Thymus (tissue), 11 donors: Measurements from ENCODE around the gene MRPL23. TPM values are rescaled to one million over a fixed set of nuclear protein-coding genes. Genes with fewer than 3 reads are reported as not detected.

Experiments used
- DNase-seq, 9 donors: peaks; one replicate each; pipeline ENCODE4 v3.0.0-alpha.2; 2013; ENCODE audit warnings: low spot score in 9 of 9, low read depth in 6 of 9, missing footprints in 1 of 9
- H3K27ac ChIP-seq, 2 donors: one replicate each; pipeline ENCODE4 v1.5.1; 2013; ENCODE audit warnings: control low read depth in 1 of 2, low read depth in 1 of 2, low read length in 1 of 2, mild to moderate bottlenecking in 1 of 2, moderate library complexity in 1 of 2
- H3K27me3 ChIP-seq, 2 donors: one replicate each; pipeline ENCODE4 v1.5.1; 2013; ENCODE audit warnings: low read length in 1 of 2; ENCODE audit not compliant: control insufficient read depth in 2 of 2, insufficient read depth in 1 of 2
- H3K36me3 ChIP-seq, 2 donors: one replicate each; pipeline ENCODE4 v1.5.1; 2013; ENCODE audit warnings: low read length in 1 of 2, mild to moderate bottlenecking in 1 of 2, moderate library complexity in 1 of 2; ENCODE audit not compliant: control insufficient read depth in 2 of 2, insufficient read depth in 2 of 2
- H3K4me1 ChIP-seq, 2 donors: one replicate each; pipeline ENCODE4 v1.5.1; 2013; ENCODE audit warnings: low read length in 2 of 2; ENCODE audit not compliant: control insufficient read depth in 2 of 2, insufficient read depth in 2 of 2
- H3K4me3 ChIP-seq, 2 donors: one replicate each; pipeline ENCODE4 v1.5.1; 2013; ENCODE audit warnings: low read length in 2 of 2, control low read depth in 1 of 2, mild to moderate bottlenecking in 1 of 2
- H3K9me3 ChIP-seq, 2 donors: one replicate each; pipeline ENCODE4 v1.5.1; 2013; ENCODE audit warnings: low read length in 1 of 2, mild to moderate bottlenecking in 1 of 2; ENCODE audit not compliant: control insufficient read depth in 2 of 2, insufficient read depth in 1 of 2
- WGBS: extraction: QIAGEN DNeasy Blood & Tissue Kit; methylation state at CpG from one replicate; pipeline ENCODE4 v1.1.7; 2013; 5-methylcytosine and 5-hydroxymethylcytosine counted together
- polyA plus RNA-seq: library from polyadenylated mRNA; stranded (reverse); fragments of 200-250 nt; gene quantifications from one replicate; pipeline ENCODE4 v1.2.3, GENCODE V29; 2013
- total RNA-seq: library from RNA; stranded (reverse); fragments of 120-200 nt; gene quantifications from one replicate; pipeline ENCODE4 v1.2.4, GENCODE V29; 2013
- donor health status: healthy.

MRPL23 gene
- total and polyA plus RNA-seq, 2 donors, result 62.8 to 75.9 TPM

- H3K36me3 ChIP-seq, result no peaks in the 10 kb centered on the region
- H3K9me3 ChIP-seq, result no peaks in the 10 kb centered on the region
- H3K27ac ChIP-seq, result peak overlapping the region in 1 of 2 donors; percentile 17
- DNase-seq, result no peak
- H3K4me1 ChIP-seq, result peaks cover 4 to 59% of the 10 kb centered on the region in 2 donors
- H3K27me3 ChIP-seq, result no peaks in the 10 kb centered on the region
- 92% methylated on average over 21 of the region's 21 CpGs for WGBS
- no peak overlapping the region for H3K4me3 ChIP-seq
Measured at GRCh38 chr11:1924646-1925372, 22.3 kb upstream of the MRPL23 start.

GRCh38 chr11:1925373-1926155 lies 21.6 kb upstream of the MRPL23 start:
- peaks cover 7 to 66% of the 10 kb centered on the region in 2 donors for H3K4me1 ChIP-seq
- WGBS, result 97% methylated on average over 23 of the region's 23 CpGs
- no peak for DNase-seq

GRCh38 chr11:1926156-1927025 lies 20.7 kb upstream of the MRPL23 start:
- Histone ChIP-seq H3K4me3 (no peak overlapping the region), H3K9me3 (no peaks in the 10 kb centered on the region), H3K4me1 (peaks cover 7 to 72% of the 10 kb centered on the region in 2 donors), H3K27ac (no peak overlapping the region), H3K36me3 (no peaks in the 10 kb centered on the region), H3K27me3 (no peaks in the 10 kb centered on the region)
- 93% methylated on average over 41 of the region's 41 CpGs for WGBS
- DNase-seq, result no peak

More at GRCh38 chr11:1925373-1926155, 21.6 kb upstream of the MRPL23 start:
- Histone ChIP-seq H3K27ac (no peak overlapping the region), H3K9me3 (no peaks in the 10 kb centered on the region), H3K27me3 (no peaks in the 10 kb centered on the region), H3K4me3 (no peak overlapping the region), H3K36me3 (no peaks in the 10 kb centered on the region)

- Histone ChIP-seq H3K4me1 (peaks cover 7 to 78% of the 10 kb centered on the region in 2 donors), H3K36me3 (no peaks in the 10 kb centered on the region), H3K4me3 (no peak overlapping the region), H3K27me3 (no peaks in the 10 kb centered on the region), H3K27ac (peak overlapping the region in 1 of 2 donors; percentile 11), H3K9me3 (no peaks in the 10 kb centered on the region)
- no peak for DNase-seq
- 82% methylated on average over 28 of the region's 28 CpGs for WGBS
Measured at GRCh38 chr11:1927026-1927847, 19.9 kb upstream of the MRPL23 start.

- H3K4me3 ChIP-seq, result no peak overlapping the region
- H3K27ac ChIP-seq, result peak overlapping the region in 1 of 2 donors; percentile 26
- H3K27me3 ChIP-seq, result no peaks in the 10 kb centered on the region
- no peaks in the 10 kb centered on the region for H3K9me3 ChIP-seq
- no peaks in the 10 kb centered on the region for H3K36me3 ChIP-seq
- 85% methylated on average over 20 of the region's 20 CpGs for WGBS
- no peak for DNase-seq
- H3K4me1 ChIP-seq, result peaks cover 3 to 72% of the 10 kb centered on the region in 2 donors
Measured at GRCh38 chr11:1927848-1928469, 19.2 kb upstream of the MRPL23 start.

- no peaks in the 10 kb centered on the region for H3K27me3 ChIP-seq
- no peak overlapping the region for H3K4me3 ChIP-seq
- DNase-seq, result no peak
- WGBS, result 97% methylated on average over 13 of the region's 13 CpGs
- H3K36me3 ChIP-seq, result no peaks in the 10 kb centered on the region
- H3K27ac ChIP-seq, result peak overlapping the region in 1 of 2 donors; percentile 26
- H3K9me3 ChIP-seq, result no peaks in the 10 kb centered on the region
- H3K4me1 ChIP-seq, result peaks cover 3 to 67% of the 10 kb centered on the region in 2 donors
Measured at GRCh38 chr11:1928470-1928890, 18.7 kb upstream of the MRPL23 start.

- no peak for DNase-seq
- no peak overlapping the region for H3K27ac ChIP-seq
- WGBS, result 96% methylated on average over 35 of the region's 35 CpGs
- no peak overlapping the region for H3K4me3 ChIP-seq
- H3K9me3 ChIP-seq, result no peaks in the 10 kb centered on the region
- no peaks in the 10 kb centered on the region for H3K36me3 ChIP-seq
- peaks cover 3 to 63% of the 10 kb centered on the region in 2 donors for H3K4me1 ChIP-seq
- H3K27me3 ChIP-seq, result no peaks in the 10 kb centered on the region
Measured at GRCh38 chr11:1928891-1929541, 18.1 kb upstream of the MRPL23 start.
